ENCODE measurements around the gene ZNF423. TPM values are rescaled to one million over a fixed set of nuclear protein-coding genes. Genes with fewer than 3 reads are reported as not detected.

ZNF423 gene
- total RNA-seq, 1 donor from 2014 or later, result 10.6 TPM

DNA sequence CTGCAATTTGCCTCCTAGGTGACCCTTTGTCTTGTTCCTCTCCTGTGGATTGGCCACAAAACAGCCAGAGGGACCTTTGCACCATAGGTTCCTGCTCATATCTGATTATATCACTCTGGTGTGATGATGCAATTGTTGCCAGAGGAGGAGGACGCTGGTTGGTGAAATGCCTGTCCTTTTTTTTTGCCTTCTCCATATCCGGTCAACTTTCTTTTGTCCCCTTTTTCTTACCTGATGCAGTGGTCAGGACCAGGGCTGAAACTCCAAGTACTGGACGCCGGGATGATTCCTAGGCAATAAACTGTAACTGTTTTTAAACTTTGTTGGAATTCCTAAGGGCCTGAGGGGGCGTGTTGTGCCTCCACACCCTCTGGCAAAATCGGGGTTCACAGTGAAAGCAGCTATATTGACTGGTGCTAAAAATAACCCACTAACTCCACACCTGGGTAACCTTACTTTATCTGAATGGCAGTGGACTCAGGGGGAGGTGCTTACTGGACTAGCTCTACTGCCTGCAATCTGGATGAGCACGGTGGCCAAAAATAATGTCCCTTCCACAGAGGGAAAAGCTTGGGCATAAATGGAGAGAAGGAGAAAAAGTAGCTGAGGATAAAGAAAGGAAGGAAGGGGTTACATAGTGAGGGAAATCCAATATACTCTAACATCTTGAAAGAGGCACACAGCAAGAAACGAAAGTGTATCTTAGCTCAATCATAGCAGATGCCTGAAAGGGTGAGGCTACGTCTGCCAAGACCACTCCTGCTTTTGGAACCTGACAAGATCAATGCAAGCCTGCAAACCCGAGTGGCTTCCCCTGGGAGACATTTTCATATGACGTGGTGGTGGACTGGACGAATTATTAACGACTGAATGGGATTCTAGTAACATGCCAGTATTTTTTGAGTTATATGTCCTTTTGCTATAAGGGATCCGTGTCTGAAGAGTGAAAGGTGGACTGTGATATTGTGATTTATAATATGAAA lies 28.4 kb upstream of the ZNF423 start:
- Histone ChIP-seq H3K27ac (ENCODE audit: low read depth, low read length) (no peak overlapping the region), H3K4me3 (ENCODE audit: insufficient read depth, low read depth, low read length) (no peak overlapping the region), H3K36me3 (ENCODE audit: insufficient read depth, low read length) (no peaks in the 10 kb centered on the region), H3K4me2 (ENCODE audit: low read length) (no peak overlapping the region), H2AFZ (ENCODE audit: low read depth, low read length) (no peak overlapping the region), H3K27me3 (ENCODE audit: insufficient read depth, low read length) (no peaks in the 10 kb centered on the region), H4K20me1 (ENCODE audit: insufficient read depth, low read length) (no peaks in the 10 kb centered on the region), H3K9ac (ENCODE audit: low read length) (no peak overlapping the region), H3K79me2 (ENCODE audit: insufficient read depth, low read length) (no peaks in the 10 kb centered on the region), H3K4me1 (ENCODE audit: insufficient read depth, low read length) (no peaks in the 10 kb centered on the region), H3K9me3 (ENCODE audit: insufficient read depth, low read depth, low read length) (no peaks in the 10 kb centered on the region)
- no peak overlapping the region for H3K27ac Mint-ChIP-seq (ENCODE audit: unreplicated experiment)
- peaks cover 6% of the 10 kb centered on the region for H3K4me1 Mint-ChIP-seq (ENCODE audit: low read depth, unreplicated experiment)
- no peaks in the 10 kb centered on the region for H3K36me3 Mint-ChIP-seq (ENCODE audit: low read depth, unreplicated experiment)
- H3K4me3 Mint-ChIP-seq (ENCODE audit: unreplicated experiment), result no peak overlapping the region
- no peaks in the 10 kb centered on the region for H3K9me3 Mint-ChIP-seq (ENCODE audit: unreplicated experiment)
- H3K27me3 Mint-ChIP-seq (ENCODE audit: low read depth, unreplicated experiment), result peaks cover 38% of the 10 kb centered on the region
- TF ChIP-seq CTCF (IDR thresholded peaks at IDR 0.05; ENCODE audit: insufficient read depth, low read depth, low read length) (no peak), EZH2 (IDR thresholded peaks at IDR 0.05; ENCODE audit: insufficient read depth, low read length) (no peak)
- DNase-seq (ENCODE audit: low read depth), result no peak
- no peak for FAIRE-seq

- no peak overlapping the region for H3K9ac ChIP-seq (ENCODE audit: low read length)
- H3K79me2 ChIP-seq (ENCODE audit: insufficient read depth, low read length), result no peaks in the 10 kb centered on the region
- no peaks in the 10 kb centered on the region for H3K36me3 ChIP-seq (ENCODE audit: insufficient read depth, low read length)
- H3K4me2 ChIP-seq (ENCODE audit: low read length), result no peak overlapping the region
- H2AFZ ChIP-seq (ENCODE audit: low read depth, low read length), result no peak overlapping the region
- FAIRE-seq (no peak), DNase-seq (ENCODE audit: low read depth) (no peak)
- no peaks in the 10 kb centered on the region for H3K9me3 ChIP-seq (ENCODE audit: insufficient read depth, low read depth, low read length)
- H3K27me3 Mint-ChIP-seq (ENCODE audit: low read depth, unreplicated experiment), result peaks cover 41% of the 10 kb centered on the region
- H3K36me3 Mint-ChIP-seq (ENCODE audit: low read depth, unreplicated experiment), result no peaks in the 10 kb centered on the region
- H3K27me3 ChIP-seq (ENCODE audit: insufficient read depth, low read length), result no peaks in the 10 kb centered on the region
- H3K4me1 ChIP-seq (ENCODE audit: insufficient read depth, low read length), result no peaks in the 10 kb centered on the region
- no peak overlapping the region for H3K4me3 ChIP-seq (ENCODE audit: insufficient read depth, low read depth, low read length)
- H3K9me3 Mint-ChIP-seq (ENCODE audit: unreplicated experiment), result no peaks in the 10 kb centered on the region
- peaks cover 6% of the 10 kb centered on the region for H3K4me1 Mint-ChIP-seq (ENCODE audit: low read depth, unreplicated experiment)
- TF ChIP-seq CTCF (IDR thresholded peaks at IDR 0.05; ENCODE audit: insufficient read depth, low read depth, low read length) (no peak), EZH2 (IDR thresholded peaks at IDR 0.05; ENCODE audit: insufficient read depth, low read length) (no peak)
- H3K4me3 Mint-ChIP-seq (ENCODE audit: unreplicated experiment), result no peak overlapping the region
- H4K20me1 ChIP-seq (ENCODE audit: insufficient read depth, low read length), result no peaks in the 10 kb centered on the region
- H3K27ac ChIP-seq (ENCODE audit: low read depth, low read length), result no peak overlapping the region
- H3K27ac Mint-ChIP-seq (ENCODE audit: unreplicated experiment), result no peak overlapping the region
These were observed 27.4 kb upstream of the ZNF423 start for GRCh38 chr16:49883076-49884014.

Measured in astrocyte (in vitro differentiated cells and primary cell).